ENCODE results near the gene CTH. TPM values are rescaled to one million over a fixed set of nuclear protein-coding genes. Genes with fewer than 3 reads are reported as not detected.

CTH gene
- total and polyA plus RNA-seq, 2 of the 13 experiments (the other 11 are each of a cell fraction or from before 2014, with no cell fraction given), result 8.7 to 19.7 TPM

DNA sequence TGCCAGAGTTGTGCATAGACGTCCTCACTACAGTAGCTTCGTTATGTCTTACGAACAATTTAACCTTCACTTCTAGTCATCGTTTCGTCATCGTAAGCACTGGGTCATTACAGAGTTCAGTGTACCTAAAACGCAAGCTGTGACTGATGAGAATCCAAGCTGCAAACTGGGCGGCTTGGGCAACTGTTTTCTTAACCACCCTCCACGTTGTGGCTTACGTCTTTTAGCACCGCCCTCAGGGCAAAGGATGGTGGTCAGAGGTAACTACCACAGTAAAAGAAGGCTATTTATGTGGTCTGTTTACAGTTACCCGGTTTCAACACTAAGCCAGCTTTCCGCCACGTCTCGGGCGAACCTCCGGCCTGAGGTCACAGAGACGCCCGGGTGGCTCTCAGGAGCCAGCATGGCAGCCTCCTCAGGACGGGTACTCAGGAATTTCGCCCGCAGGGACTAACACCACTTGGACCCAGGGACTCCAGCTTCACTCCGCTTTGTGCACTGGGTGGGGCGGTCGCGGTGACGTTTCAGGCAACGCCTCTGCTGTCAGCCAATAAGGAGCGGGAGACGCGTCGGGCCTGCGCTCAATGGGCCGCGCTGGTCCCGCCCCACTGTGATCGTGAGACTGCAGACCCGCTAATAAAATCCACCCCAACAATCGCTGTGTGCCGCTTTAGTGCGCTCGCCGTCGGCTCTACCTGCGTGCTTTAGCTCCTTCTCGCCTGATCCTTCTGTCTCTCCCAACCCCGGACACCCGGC lies at the start of gene CTH (continued):
- peak; percentile 18; the same call in 1 of the 2 replicates for TF ChIP-seq PRDM4 (CRISPR knock-in tag; IDR thresholded peaks at IDR 0.05; ENCODE audit: borderline replicate concordance)
- TF ChIP-seq, protein P1, sequence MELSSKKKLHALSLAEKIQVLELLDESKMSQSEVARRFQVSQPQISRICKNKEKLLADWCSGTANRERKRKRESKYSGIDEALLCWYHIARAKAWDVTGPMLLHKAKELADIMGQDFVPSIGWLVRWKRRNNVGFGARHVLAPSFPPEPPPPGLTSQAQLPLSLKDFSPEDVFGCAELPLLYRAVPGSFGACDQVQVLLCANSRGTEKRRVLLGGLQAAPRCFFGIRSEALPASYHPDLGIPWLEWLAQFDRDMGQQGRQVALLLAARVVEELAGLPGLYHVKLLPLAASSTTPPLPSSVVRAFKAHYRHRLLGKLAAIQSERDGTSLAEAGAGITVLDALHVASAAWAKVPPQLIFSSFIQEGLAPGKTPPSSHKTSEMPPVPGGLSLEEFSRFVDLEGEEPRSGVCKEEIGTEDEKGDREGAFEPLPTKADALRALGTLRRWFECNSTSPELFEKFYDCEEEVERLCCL (CRISPR knock-in tag; IDR thresholded peaks at IDR 0.05; ENCODE audit: borderline replicate concordance), result peak; percentile 94; the same call in 1 of the 2 replicates
- TF ChIP-seq JUNB (CRISPR knock-in tag; IDR thresholded peaks at IDR 0.05; ENCODE audit: borderline replicate concordance), result no peak
- TF ChIP-seq, protein P2, sequence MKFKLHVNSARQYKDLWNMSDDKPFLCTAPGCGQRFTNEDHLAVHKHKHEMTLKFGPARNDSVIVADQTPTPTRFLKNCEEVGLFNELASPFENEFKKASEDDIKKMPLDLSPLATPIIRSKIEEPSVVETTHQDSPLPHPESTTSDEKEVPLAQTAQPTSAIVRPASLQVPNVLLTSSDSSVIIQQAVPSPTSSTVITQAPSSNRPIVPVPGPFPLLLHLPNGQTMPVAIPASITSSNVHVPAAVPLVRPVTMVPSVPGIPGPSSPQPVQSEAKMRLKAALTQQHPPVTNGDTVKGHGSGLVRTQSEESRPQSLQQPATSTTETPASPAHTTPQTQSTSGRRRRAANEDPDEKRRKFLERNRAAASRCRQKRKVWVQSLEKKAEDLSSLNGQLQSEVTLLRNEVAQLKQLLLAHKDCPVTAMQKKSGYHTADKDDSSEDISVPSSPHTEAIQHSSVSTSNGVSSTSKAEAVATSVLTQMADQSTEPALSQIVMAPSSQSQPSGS (CRISPR knock-in tag; IDR thresholded peaks at IDR 0.05), result peak; percentile 50; the same call in 1 of the 2 replicates
- TF ChIP-seq ATF1 (CRISPR knock-in tag; IDR thresholded peaks at IDR 0.05), result peak; percentile 89
- no peak for TF ChIP-seq SRSF1 (optimal IDR thresholded peaks at IDR 0.05; ENCODE audit: low read depth, low read length)
- no peak for TF ChIP-seq ZNF34 (CRISPR knock-in tag; IDR thresholded peaks at IDR 0.05; ENCODE audit: borderline replicate concordance)
- TF ChIP-seq BCL6 (CRISPR knock-in tag; IDR thresholded peaks at IDR 0.05), result no peak
- TF ChIP-seq, protein P3, sequence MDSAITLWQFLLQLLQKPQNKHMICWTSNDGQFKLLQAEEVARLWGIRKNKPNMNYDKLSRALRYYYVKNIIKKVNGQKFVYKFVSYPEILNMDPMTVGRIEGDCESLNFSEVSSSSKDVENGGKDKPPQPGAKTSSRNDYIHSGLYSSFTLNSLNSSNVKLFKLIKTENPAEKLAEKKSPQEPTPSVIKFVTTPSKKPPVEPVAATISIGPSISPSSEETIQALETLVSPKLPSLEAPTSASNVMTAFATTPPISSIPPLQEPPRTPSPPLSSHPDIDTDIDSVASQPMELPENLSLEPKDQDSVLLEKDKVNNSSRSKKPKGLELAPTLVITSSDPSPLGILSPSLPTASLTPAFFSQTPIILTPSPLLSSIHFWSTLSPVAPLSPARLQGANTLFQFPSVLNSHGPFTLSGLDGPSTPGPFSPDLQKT (CRISPR knock-in tag; IDR thresholded peaks at IDR 0.05; ENCODE audit: borderline replicate concordance), result no peak; the same call in 1 of the 2 replicates
- TF ChIP-seq HOXA3 (CRISPR knock-in tag; IDR thresholded peaks at IDR 0.05), result peak; percentile 93
- TF ChIP-seq ZNF644 (CRISPR knock-in tag; IDR thresholded peaks at IDR 0.05; ENCODE audit: low read depth), result no peak
- TF ChIP-seq SALL1 (CRISPR knock-in tag; IDR thresholded peaks at IDR 0.05), result peak; percentile 69
- TF ChIP-seq ZNF530 (CRISPR knock-in tag; IDR thresholded peaks at IDR 0.05; ENCODE audit: low read depth), result no peak
- no peak for TF ChIP-seq CENPX (CRISPR knock-in tag; IDR thresholded peaks at IDR 0.05)
- TF ChIP-seq TFDP1 (CRISPR knock-in tag; IDR thresholded peaks at IDR 0.05; ENCODE audit: borderline replicate concordance), result peak; percentile 23; the same call in 1 of the 2 replicates
- no peak for TF ChIP-seq HNRNPK (IDR thresholded peaks at IDR 0.05; ENCODE audit: low read depth, low read length, poor library complexity, severe bottlenecking)
- no peak; the same call in 1 of the 2 replicates for TF ChIP-seq ELF1 (CRISPR knock-in tag; IDR thresholded peaks at IDR 0.05)
- peak; percentile 44; the same call in 1 of the 2 replicates for TF ChIP-seq ZSCAN20 (CRISPR knock-in tag; IDR thresholded peaks at IDR 0.05; ENCODE audit: borderline replicate concordance)
- TF ChIP-seq ZNF124 (CRISPR knock-in tag; IDR thresholded peaks at IDR 0.05), result peak; percentile 86; the same call in 1 of the 2 replicates
- 0 out of 2 replicates have a peak, but pooled peaks have one; percentile 28 for TF ChIP-seq ETV5 (CRISPR knock-in tag; IDR thresholded peaks at IDR 0.05; ENCODE audit: borderline replicate concordance)

Measured in HepG2 (cell line).